NCI-H1694 treated with DMSO at 0.1 percent for 48 hours (cell line): ENCODE data around the gene LEAP2.

Experiments
- DNase-seq: peaks from one replicate; lab custom pipeline; 2025; lab: John Stamatoyannopoulos, UW

LEAP2 gene

GRCh38 chr5:132877938-132878337, 4.5 kb downstream of the LEAP2 start:
- no peak for DNase-seq

DNA sequence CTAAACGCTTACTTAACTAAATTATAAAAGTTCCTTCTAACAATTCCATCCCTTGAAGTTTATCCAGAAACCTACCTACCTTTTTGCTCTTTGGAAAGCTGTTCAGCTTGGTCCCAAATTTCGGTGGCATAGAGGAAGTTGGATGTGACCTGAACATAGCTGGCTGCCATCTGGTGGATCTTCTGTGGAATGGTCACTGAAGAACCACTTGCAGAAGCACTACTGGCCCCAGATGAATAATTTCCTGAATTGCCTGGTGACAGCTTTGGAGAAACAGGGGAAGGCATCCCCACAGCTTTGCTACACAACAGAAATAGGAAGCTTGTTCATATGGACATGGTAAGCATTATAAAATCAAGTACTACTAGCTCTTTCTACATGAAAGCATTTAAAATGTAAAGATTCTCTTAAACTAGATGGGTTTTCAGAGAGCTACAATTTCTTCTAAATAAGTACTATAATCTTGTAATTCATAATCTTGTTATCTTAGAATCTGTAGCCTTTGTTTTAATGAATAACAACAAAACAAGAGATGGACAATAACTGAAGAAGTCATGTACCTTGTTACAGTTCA, 9.9 kb downstream of the LEAP2 start:
- peak; percentile 54 for DNase-seq

DNA sequence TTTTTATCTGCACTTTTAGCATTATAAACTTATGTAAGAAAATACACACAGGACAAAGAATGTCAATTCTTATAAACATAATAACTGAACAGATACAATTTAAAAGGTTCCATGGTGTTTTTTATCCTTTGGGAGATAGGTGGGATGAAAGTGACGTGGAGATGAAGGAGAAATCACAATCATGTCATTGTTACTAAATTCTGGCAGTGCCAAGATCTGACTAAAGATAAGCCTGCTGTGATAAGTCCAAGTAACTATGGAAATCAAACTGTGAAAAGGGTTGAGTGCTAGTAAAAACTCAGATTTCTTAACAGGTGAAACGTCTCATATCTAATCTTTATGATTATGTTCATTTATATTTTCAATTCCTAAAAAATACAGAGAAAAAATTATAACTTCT, 11.1 kb downstream of the LEAP2 start:
- DNase-seq, result no peak

- DNase-seq, result no peak
These were observed 12.8 kb downstream of the LEAP2 start for GRCh38 chr5:132886064-132886823.

- DNase-seq, result no peak
These were observed 13.8 kb downstream of the LEAP2 start for GRCh38 chr5:132887283-132887682.

- no peak for DNase-seq
These were observed 16.0 kb downstream of the LEAP2 start for GRCh38 chr5:132889501-132889900.

GRCh38 chr5:132890817-132891216, 17.3 kb downstream of the LEAP2 start:
- DNase-seq, result no peak

DNA sequence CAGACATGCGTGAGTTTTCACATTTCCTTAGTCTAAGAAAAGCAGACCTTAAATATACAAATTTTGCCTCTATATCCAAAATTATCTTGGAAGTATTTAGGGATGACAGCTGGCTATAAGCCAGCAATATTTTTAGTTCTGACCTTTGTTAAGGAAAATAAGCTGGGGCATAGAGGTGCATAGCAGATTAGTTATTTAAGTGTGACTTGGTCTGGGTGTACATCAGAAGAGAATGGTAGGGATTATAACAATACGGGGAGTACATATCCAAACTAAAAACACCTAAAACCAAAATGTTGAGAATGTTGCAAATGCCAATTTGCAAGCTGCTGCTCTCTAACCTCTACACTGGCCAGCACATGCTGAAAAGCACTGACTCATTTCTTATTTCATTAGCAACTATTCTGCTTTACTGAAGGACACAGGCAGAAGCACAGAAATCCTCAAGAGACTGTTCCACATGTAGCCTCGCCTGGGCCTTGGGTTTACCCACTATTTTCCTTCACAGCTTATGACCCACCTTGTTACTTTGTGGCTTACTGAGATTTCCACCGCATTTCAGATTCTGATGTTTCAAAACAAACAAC, 22.3 kb downstream of the LEAP2 start:
- no peak for DNase-seq

GRCh38 chr5:132896685-132897084, 23.2 kb downstream of the LEAP2 start:
- no peak for DNase-seq

- no peak for DNase-seq
These were observed 24.6 kb downstream of the LEAP2 start for GRCh38 chr5:132898094-132898493.

DNA sequence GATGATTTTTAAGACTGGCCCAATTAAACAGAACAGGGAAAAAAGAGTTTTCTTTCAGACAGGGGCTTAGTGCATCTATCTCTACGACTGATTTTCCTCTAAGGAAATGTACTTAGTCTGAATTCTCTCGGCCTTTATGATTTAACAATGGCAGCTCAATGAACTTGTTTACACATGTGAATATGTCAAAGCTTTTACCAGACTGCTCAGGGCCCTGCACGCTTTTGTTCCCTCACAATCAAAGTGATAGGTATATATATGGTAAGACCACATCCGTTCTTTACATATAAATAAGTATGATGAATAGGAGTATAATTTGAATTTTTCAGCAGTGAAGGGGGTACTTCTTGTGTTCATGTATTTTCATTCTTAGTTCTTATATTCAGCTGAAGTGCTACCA, 27.6 kb downstream of the LEAP2 start:
- no peak for DNase-seq

- no peak for DNase-seq
These were observed 28.3 kb downstream of the LEAP2 start for GRCh38 chr5:132901730-132902129.

GRCh38 chr5:132905938-132906337, 32.5 kb downstream of the LEAP2 start:
- no peak for DNase-seq

DNA sequence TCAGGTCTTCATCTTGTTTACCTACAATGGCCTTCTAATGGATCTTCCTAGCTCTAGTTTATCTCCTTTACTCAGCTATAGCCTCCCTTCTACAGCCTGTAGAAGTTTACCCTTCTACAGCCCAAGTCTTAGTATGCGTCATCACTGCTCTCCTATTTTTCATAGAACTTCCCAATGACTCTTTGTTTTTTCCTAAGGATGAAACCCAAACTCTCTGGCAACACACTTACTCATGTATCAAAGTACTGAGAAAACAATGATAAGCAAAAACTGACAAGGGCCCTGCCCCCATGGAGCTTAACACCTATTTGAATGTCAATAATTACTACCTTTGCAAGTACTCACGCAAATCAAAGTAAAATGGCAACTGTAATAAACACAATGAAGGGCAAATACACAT, 33.7 kb downstream of the LEAP2 start:
- no peak for DNase-seq

DNA sequence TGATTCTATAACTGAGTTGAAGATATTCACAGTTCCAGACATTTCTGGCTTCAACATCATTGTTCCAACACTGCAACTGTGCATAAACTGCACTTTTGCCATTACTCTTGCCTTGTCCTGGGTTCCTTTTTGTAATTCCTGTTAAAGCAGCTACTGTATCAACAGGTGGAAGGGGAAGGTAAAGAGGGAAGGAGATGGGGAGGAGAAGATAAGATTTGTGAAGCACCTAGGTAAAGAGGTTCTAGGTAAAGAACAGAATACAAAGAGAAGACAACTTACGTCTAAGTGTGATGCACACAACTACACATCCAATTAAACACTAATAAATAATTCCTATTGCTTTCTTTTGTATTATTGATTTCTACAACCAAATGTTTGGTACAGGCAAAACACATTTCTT, 36.2 kb downstream of the LEAP2 start:
- DNase-seq, result no peak

DNA sequence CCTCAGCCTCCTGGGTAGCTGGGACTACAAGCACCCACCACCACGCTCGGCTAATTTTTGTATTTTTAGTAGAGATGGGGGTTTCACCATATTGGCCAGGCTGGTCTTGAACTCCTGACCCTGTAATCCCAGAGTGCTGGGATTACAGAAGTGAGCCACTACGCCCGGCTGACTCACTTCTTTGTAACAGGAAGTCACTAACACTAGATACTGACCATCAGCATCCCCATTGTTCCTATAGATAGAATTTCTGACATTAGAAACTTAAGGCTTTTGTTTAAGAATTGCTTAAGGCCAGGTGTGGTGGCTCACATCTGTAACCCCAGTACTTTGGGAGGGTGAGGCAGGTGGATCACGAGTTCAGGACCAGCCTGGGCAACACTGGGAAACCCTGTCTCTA, 42.2 kb downstream of the LEAP2 start:
- DNase-seq, result no peak

- DNase-seq, result no peak
These were observed 42.6 kb downstream of the LEAP2 start for GRCh38 chr5:132916086-132916485.
